Measurements from ENCODE around the gene ACAD9. TPM values are rescaled to one million over a fixed set of nuclear protein-coding genes. Genes with fewer than 3 reads are reported as not detected.

ACAD9 gene
- total and polyA plus RNA-seq, 2 of the 13 experiments (the other 11 are each of a cell fraction or from before 2014, with no cell fraction given) = 15.3 to 38.2 TPM

DNA sequence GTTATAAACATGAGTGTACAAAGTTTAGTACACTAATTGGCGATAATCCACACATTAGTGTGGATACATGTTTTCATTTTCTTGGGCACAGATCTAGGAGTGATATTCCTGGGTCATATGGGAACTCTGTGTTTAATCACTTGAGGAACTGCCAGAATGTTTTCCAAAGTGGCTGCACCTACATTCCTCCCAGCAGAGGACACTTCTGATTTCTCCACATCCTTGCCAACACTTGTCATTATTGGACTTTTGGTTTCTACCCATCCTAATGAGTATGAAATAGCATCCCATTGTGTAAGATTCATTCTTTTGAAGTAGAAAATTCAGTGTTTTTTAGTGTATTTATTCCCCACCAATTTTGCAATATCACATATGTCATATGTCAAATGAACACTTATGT, 60.8 kb downstream of the ACAD9 start:
- Histone ChIP-seq H3K4me3 (replicated peaks in 1 of 3; ENCODE audit: insufficient read depth in 1 of 3, low read depth in 2 of 3, low read length in 3 of 3) (no peak overlapping the region), H3K9me3 (ENCODE audit: low read length) (no peaks in the 10 kb centered on the region), H3K27ac (ENCODE audit: extremely low read length, insufficient read depth, low read length) (no peak overlapping the region), H3K9ac (ENCODE audit: insufficient read depth, low read depth, low read length) (no peak overlapping the region), H3K27me3 (ENCODE audit: control insufficient read depth in 1 of 2, insufficient read depth in 2 of 2, low read length in 2 of 2) (peaks cover 1 to 4% of the 10 kb centered on the region in 2 experiments; a peak in 1 of 5 replicates), H2AFZ (ENCODE audit: low read length) (no peak overlapping the region), H3K79me2 (ENCODE audit: insufficient read depth, low read length) (no peaks in the 10 kb centered on the region), H4K20me1 (ENCODE audit: insufficient read depth, low read length) (no peaks in the 10 kb centered on the region), H3K36me3 (replicated peaks in 1 of 2; ENCODE audit: control insufficient read depth in 1 of 2, insufficient read depth in 2 of 2, low read length in 2 of 2) (no peaks in the 10 kb centered on the region), H3K4me2 (ENCODE audit: low read depth, low read length) (no peak overlapping the region), H3K4me1 (ENCODE audit: insufficient read depth, low read length) (peaks cover 32% of the 10 kb centered on the region)
- 50% methylated on average over 1 of the region's 1 CpG for WGBS (ENCODE audit: low lambda C conversion rate)
- ChIA-PET POLR2A (no interaction called here), CTCF (ENCODE audit: low intra/inter-chr PET ratio, low total read pairs) (no interaction called here)
- intact Hi-C loops (cut with micrococcal nuclease; ENCODE audit: unreplicated experiment) = loop anchor here (10.0 kb wide), 1 partner anchor 325 kb away; no protein-coding TSS in a partner anchor
- BruUV-seq (replicated peaks) = no TSS peak
- DNase-seq (ENCODE audit: low spot score) (no peak), ATAC-seq (no peak), FAIRE-seq (no peak)
- in situ Hi-C loops (cut with HindIII; ENCODE audit: extremely low pct_ligation_motif_present, low pct_unique_long_range_greater_than_20kb) = no loop called here
- no peak for TF ChIP-seq RELA (CRISPR knock-in tag; IDR thresholded peaks at IDR 0.05)
- TF ChIP-seq ZNF7 (CRISPR knock-in tag; IDR thresholded peaks at IDR 0.05) = peak; percentile 78
- no peak for TF ChIP-seq ZNF451 (CRISPR knock-in tag; IDR thresholded peaks at IDR 0.05)
- TF ChIP-seq ZMYM2 (CRISPR knock-in tag; IDR thresholded peaks at IDR 0.05) = no peak
- TF ChIP-seq ZNF878 (CRISPR knock-in tag; IDR thresholded peaks at IDR 0.05) = no peak
- no peak for TF ChIP-seq BHLHE40 (IDR thresholded peaks at IDR 0.05; ENCODE audit: low read length)
- no peak for TF ChIP-seq SKI (IDR thresholded peaks at IDR 0.05; ENCODE audit: partially characterized antibody)
- TF ChIP-seq ZFX (CRISPR knock-in tag; IDR thresholded peaks at IDR 0.05; ENCODE audit: low read depth) = no peak
- TF ChIP-seq ZMYM4 (CRISPR knock-in tag; IDR thresholded peaks at IDR 0.05) = no peak
- peak; percentile 69 for TF ChIP-seq TEAD3 (CRISPR knock-in tag; optimal IDR thresholded peaks at IDR 0.05; ENCODE audit: borderline replicate concordance)

Data from HepG2 (cell line).